Liver (tissue), 3 donors: Measurements from ENCODE around the gene SEMA4D.

Experiments
- GABPA ChIP-seq, 2 donors: IDR thresholded peaks in 1 of 2; conservative IDR thresholded peaks in 1 of 2; 2 replicates each; pipeline ENCODE4 v1.6.1; 2016; ENCODE audit warnings: antibody characterized with exemption in 2 of 2, mild to moderate bottlenecking in 1 of 2, moderate library complexity in 1 of 2
- HNF4G ChIP-seq: IDR thresholded peaks from 2 replicates; pipeline ENCODE4 v1.6.1; 2016; ENCODE audit warnings: antibody characterized with exemption
- JUND ChIP-seq, 2 donors: IDR thresholded peaks; 2 replicates each; pipeline ENCODE4 v1.6.1; 2016; ENCODE audit warnings: antibody characterized with exemption in 2 of 2
- RAD21 ChIP-seq, 2 donors: IDR thresholded peaks; 2 replicates each; pipeline ENCODE4 v1.6.1; 2016; ENCODE audit warnings: antibody characterized with exemption in 2 of 2, mild to moderate bottlenecking in 2 of 2
- RXRA ChIP-seq, 2 donors: IDR thresholded peaks; 2 replicates each; pipeline ENCODE4 v1.6.1; 2017 to 2018; ENCODE audit warnings: antibody characterized with exemption in 2 of 2, mild to moderate bottlenecking in 1 of 2
- SP1 ChIP-seq: IDR thresholded peaks from 2 replicates; pipeline ENCODE4 v1.6.1; 2018; ENCODE audit warnings: antibody characterized with exemption, mild to moderate bottlenecking
- TAF1 ChIP-seq: conservative IDR thresholded peaks from 2 replicates; pipeline ENCODE4 v1.6.1; 2016; ENCODE audit warnings: antibody characterized with exemption, mild to moderate bottlenecking
- YY1 ChIP-seq: IDR thresholded peaks from 2 replicates; pipeline ENCODE4 v1.6.1; 2016; ENCODE audit warnings: antibody characterized with exemption, mild to moderate bottlenecking
- TF ChIP-seq, protein P1 (sequence below): fragments of 150-350 bp; IDR thresholded peaks from 2 replicates; pipeline ENCODE4 v1.5.1; 2017; ENCODE audit warnings: improper control_type of control experiment, low read depth, low read length; ENCODE audit not compliant: missing input control
- TF ChIP-seq, protein P2 (sequence below): IDR thresholded peaks from 2 replicates; pipeline ENCODE4 v1.6.1; 2016; ENCODE audit warnings: antibody characterized with exemption, mild to moderate bottlenecking
- TF ChIP-seq, protein P3 (sequence below): IDR thresholded peaks from 2 replicates; pipeline ENCODE4 v1.6.1; 2016; ENCODE audit warnings: antibody characterized with exemption
- TF ChIP-seq, protein P4 (sequence below): IDR thresholded peaks from 2 replicates; pipeline ENCODE4 v1.6.1; 2016; ENCODE audit warnings: antibody characterized with exemption
- TF ChIP-seq, protein P5 (sequence below): IDR thresholded peaks from 2 replicates; pipeline ENCODE4 v1.6.1; 2016; ENCODE audit warnings: antibody characterized with exemption
- donor health status: healthy.
- donor health status: healthy.

DNA sequence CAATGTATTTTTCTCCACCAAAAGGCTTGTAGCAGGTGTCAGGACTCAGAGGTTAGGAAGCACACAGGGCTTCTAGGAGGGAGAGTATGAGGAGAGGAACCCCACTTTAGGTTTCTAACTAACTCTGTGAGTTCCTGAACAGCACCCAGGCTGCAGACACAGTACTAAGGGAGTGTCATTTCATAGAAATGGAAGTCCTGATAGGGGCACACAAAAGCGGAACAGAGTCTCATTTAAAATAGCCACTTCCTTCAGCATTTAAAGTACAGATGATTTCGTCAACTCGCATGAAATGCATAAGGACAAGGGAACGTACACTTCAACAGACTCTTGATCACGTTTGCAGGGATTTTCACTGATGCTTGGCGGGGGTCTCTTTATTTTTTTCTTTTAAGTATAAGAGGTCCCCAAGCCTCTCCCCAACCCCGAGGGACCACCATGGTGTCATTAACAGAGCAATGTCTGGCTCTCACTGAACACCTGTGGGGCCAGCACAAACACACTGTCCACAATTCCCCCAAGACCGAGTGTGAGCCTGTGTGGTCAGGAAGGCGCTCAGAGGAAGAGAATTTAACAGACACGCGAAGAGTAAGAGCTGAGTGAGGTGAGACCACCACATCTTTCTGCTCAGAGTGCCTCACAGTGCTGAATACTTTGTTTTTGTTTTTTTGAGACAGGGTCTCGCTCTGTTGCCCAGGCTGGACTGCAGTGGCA lies 97.4 kb downstream of the SEMA4D start:
- TF ChIP-seq, protein P1, sequence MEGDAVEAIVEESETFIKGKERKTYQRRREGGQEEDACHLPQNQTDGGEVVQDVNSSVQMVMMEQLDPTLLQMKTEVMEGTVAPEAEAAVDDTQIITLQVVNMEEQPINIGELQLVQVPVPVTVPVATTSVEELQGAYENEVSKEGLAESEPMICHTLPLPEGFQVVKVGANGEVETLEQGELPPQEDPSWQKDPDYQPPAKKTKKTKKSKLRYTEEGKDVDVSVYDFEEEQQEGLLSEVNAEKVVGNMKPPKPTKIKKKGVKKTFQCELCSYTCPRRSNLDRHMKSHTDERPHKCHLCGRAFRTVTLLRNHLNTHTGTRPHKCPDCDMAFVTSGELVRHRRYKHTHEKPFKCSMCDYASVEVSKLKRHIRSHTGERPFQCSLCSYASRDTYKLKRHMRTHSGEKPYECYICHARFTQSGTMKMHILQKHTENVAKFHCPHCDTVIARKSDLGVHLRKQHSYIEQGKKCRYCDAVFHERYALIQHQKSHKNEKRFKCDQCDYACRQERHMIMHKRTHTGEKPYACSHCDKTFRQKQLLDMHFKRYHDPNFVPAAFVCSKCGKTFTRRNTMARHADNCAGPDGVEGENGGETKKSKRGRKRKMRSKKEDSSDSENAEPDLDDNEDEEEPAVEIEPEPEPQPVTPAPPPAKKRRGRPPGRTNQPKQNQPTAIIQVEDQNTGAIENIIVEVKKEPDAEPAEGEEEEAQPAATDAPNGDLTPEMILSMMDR = no peak
- TF ChIP-seq, protein P2, sequence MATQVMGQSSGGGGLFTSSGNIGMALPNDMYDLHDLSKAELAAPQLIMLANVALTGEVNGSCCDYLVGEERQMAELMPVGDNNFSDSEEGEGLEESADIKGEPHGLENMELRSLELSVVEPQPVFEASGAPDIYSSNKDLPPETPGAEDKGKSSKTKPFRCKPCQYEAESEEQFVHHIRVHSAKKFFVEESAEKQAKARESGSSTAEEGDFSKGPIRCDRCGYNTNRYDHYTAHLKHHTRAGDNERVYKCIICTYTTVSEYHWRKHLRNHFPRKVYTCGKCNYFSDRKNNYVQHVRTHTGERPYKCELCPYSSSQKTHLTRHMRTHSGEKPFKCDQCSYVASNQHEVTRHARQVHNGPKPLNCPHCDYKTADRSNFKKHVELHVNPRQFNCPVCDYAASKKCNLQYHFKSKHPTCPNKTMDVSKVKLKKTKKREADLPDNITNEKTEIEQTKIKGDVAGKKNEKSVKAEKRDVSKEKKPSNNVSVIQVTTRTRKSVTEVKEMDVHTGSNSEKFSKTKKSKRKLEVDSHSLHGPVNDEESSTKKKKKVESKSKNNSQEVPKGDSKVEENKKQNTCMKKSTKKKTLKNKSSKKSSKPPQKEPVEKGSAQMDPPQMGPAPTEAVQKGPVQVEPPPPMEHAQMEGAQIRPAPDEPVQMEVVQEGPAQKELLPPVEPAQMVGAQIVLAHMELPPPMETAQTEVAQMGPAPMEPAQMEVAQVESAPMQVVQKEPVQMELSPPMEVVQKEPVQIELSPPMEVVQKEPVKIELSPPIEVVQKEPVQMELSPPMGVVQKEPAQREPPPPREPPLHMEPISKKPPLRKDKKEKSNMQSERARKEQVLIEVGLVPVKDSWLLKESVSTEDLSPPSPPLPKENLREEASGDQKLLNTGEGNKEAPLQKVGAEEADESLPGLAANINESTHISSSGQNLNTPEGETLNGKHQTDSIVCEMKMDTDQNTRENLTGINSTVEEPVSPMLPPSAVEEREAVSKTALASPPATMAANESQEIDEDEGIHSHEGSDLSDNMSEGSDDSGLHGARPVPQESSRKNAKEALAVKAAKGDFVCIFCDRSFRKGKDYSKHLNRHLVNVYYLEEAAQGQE = no peak
- TF ChIP-seq, protein P3, sequence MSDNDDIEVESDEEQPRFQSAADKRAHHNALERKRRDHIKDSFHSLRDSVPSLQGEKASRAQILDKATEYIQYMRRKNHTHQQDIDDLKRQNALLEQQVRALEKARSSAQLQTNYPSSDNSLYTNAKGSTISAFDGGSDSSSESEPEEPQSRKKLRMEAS = no peak
- TF ChIP-seq RXRA (IDR thresholded peaks at IDR 0.05) (no peak), RAD21 (IDR thresholded peaks at IDR 0.05) (no peak), JUND (IDR thresholded peaks at IDR 0.05) (no peak), SP1 (no peak), YY1 (no peak), HNF4G (no peak), GABPA (IDR thresholded peaks at IDR 0.05 in 1 of 2, conservative IDR thresholded peaks at IDR 0.05 in 1 of 2) (no peak), TAF1 (no peak)
- TF ChIP-seq, protein P4, sequence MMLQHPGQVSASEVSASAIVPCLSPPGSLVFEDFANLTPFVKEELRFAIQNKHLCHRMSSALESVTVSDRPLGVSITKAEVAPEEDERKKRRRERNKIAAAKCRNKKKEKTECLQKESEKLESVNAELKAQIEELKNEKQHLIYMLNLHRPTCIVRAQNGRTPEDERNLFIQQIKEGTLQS = no peak
- TF ChIP-seq, protein P5, sequence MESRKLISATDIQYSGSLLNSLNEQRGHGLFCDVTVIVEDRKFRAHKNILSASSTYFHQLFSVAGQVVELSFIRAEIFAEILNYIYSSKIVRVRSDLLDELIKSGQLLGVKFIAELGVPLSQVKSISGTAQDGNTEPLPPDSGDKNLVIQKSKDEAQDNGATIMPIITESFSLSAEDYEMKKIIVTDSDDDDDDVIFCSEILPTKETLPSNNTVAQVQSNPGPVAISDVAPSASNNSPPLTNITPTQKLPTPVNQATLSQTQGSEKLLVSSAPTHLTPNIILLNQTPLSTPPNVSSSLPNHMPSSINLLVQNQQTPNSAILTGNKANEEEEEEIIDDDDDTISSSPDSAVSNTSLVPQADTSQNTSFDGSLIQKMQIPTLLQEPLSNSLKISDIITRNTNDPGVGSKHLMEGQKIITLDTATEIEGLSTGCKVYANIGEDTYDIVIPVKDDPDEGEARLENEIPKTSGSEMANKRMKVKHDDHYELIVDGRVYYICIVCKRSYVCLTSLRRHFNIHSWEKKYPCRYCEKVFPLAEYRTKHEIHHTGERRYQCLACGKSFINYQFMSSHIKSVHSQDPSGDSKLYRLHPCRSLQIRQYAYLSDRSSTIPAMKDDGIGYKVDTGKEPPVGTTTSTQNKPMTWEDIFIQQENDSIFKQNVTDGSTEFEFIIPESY = no peak
